ENCODE measurements around the gene RPS6KA5.
"Not testable (repeated sequence)": the region's sequence is repeated elsewhere in the genome, so short reads cannot be mapped to it uniquely, and the experiment has no call there.

RPS6KA5 gene

GRCh38 chr14:90985601-90986242 is 74.7 kb downstream of the RPS6KA5 start:
- DNase-seq (ENCODE audit: low read depth), result no peak

GRCh38 chr14:90983560-90983959 is 76.9 kb downstream of the RPS6KA5 start:
- DNase-seq (ENCODE audit: low read depth), result no peak

- DNase-seq (ENCODE audit: low read depth), result no peak
These were observed 78.8 kb downstream of the RPS6KA5 start for GRCh38 chr14:90981636-90982035.

- not testable (repeated sequence) for DNase-seq (ENCODE audit: low read depth)
These were observed 79.8 kb downstream of the RPS6KA5 start for GRCh38 chr14:90980636-90981035.

GRCh38 chr14:90979515-90979914 is 80.9 kb downstream of the RPS6KA5 start:
- no peak for DNase-seq (ENCODE audit: low read depth)

GRCh38 chr14:90976101-90976500 is 84.3 kb downstream of the RPS6KA5 start:
- no peak for DNase-seq (ENCODE audit: low read depth)

- no peak for DNase-seq (ENCODE audit: low read depth)
These were observed 88.8 kb downstream of the RPS6KA5 start for GRCh38 chr14:90971687-90972086.

- DNase-seq (ENCODE audit: low read depth), result no peak
These were observed 90.3 kb downstream of the RPS6KA5 start for GRCh38 chr14:90970167-90970600.

GRCh38 chr14:90969531-90970166 is 90.8 kb downstream of the RPS6KA5 start:
- no peak for DNase-seq (ENCODE audit: low read depth)

GRCh38 chr14:90968025-90968424 is 92.4 kb downstream of the RPS6KA5 start:
- no peak for DNase-seq (ENCODE audit: low read depth)

GRCh38 chr14:90966493-90966892 is 93.9 kb downstream of the RPS6KA5 start:
- no peak for DNase-seq (ENCODE audit: low read depth)

GRCh38 chr14:90965765-90966164 is 94.7 kb downstream of the RPS6KA5 start:
- DNase-seq (ENCODE audit: low read depth), result no peak

GRCh38 chr14:90963343-90963742 is 97.1 kb downstream of the RPS6KA5 start:
- DNase-seq (ENCODE audit: low read depth), result no peak

GRCh38 chr14:90962505-90963109 is 97.8 kb downstream of the RPS6KA5 start:
- no peak for DNase-seq (ENCODE audit: low read depth)

GRCh38 chr14:90960818-90961217 is 99.6 kb downstream of the RPS6KA5 start:
- no peak for DNase-seq (ENCODE audit: low read depth)

GRCh38 chr14:90959344-90959743 is 101.1 kb downstream of the RPS6KA5 start:
- DNase-seq (ENCODE audit: low read depth), result no peak

- no peak for DNase-seq (ENCODE audit: low read depth)
These were observed 104.2 kb downstream of the RPS6KA5 start for GRCh38 chr14:90956273-90956672.

- DNase-seq (ENCODE audit: low read depth), result not testable (repeated sequence)
These were observed 106.8 kb downstream of the RPS6KA5 start for GRCh38 chr14:90953643-90954042.

GRCh38 chr14:90943367-90943766 is 117.1 kb downstream of the RPS6KA5 start:
- DNase-seq (ENCODE audit: low read depth), result no peak

GRCh38 chr14:90942511-90942910 is 117.9 kb downstream of the RPS6KA5 start:
- no peak for DNase-seq (ENCODE audit: low read depth)

GRCh38 chr14:90941706-90942105 is 118.7 kb downstream of the RPS6KA5 start:
- DNase-seq (ENCODE audit: low read depth), result no peak

- no peak for DNase-seq (ENCODE audit: low read depth)
These were observed 120.0 kb downstream of the RPS6KA5 start for GRCh38 chr14:90940318-90940962.

- not testable (repeated sequence) for DNase-seq (ENCODE audit: low read depth)
These were observed 121.1 kb downstream of the RPS6KA5 start for GRCh38 chr14:90939252-90939795.
